ENCODE data around the gene DTX3. TPM values are rescaled to one million over a fixed set of nuclear protein-coding genes. Genes with fewer than 3 reads are reported as not detected.

The DTX3 gene
- total RNA-seq, 4 donors from 2014 or later, result 10.4 to 19.0 (median 12.1) TPM

GRCh38 chr12:57622293-57623245, 17.9 kb downstream of the DTX3 start:
- peaks cover 27% of the 10 kb centered on the region for H3K4me1 ChIP-seq
- no peaks in the 10 kb centered on the region for H3K9me3 ChIP-seq
- no peaks in the 10 kb centered on the region for H3K36me3 ChIP-seq
- no peak overlapping the region for H3K27ac ChIP-seq
- 82% methylated on average over 9 of the region's 9 CpGs for WGBS
- no peak overlapping the region for H3K4me3 ChIP-seq
- peak in 1 of 2 donors; percentile 64 for DNase-seq (ENCODE audit: low spot score in 2 of 2)
- H3K27me3 ChIP-seq, result peaks cover 90% of the 10 kb centered on the region
- TF ChIP-seq CTCF (IDR thresholded peaks at IDR 0.05), result no peak
- no peak for TF ChIP-seq POLR2A (IDR thresholded peaks at IDR 0.05)
- TF ChIP-seq EP300 (IDR thresholded peaks at IDR 0.05), result no peak
- no peak for TF ChIP-seq POLR2AphosphoS5 (IDR thresholded peaks at IDR 0.05)

GRCh38 chr12:57623385-57623784, 18.8 kb downstream of the DTX3 start:
- H3K27me3 ChIP-seq, result peaks cover 95% of the 10 kb centered on the region
- TF ChIP-seq POLR2AphosphoS5 (IDR thresholded peaks at IDR 0.05) (no peak), CTCF (IDR thresholded peaks at IDR 0.05) (no peak)

GRCh38 chr12:57623811-57624390, 19.3 kb downstream of the DTX3 start:
- Histone ChIP-seq H3K27ac (no peak overlapping the region), H3K27me3 (peaks cover 97% of the 10 kb centered on the region), H3K4me1 (peaks cover 33% of the 10 kb centered on the region), H3K9me3 (no peaks in the 10 kb centered on the region), H3K36me3 (no peaks in the 10 kb centered on the region), H3K4me3 (no peak overlapping the region)
- DNase-seq (ENCODE audit: low spot score in 2 of 2), result no peak
- TF ChIP-seq EP300 (IDR thresholded peaks at IDR 0.05) (no peak), POLR2A (IDR thresholded peaks at IDR 0.05) (no peak), CTCF (IDR thresholded peaks at IDR 0.05) (no peak), POLR2AphosphoS5 (IDR thresholded peaks at IDR 0.05) (no peak)
- WGBS, result 66% methylated on average over 5 of the region's 5 CpGs

More at GRCh38 chr12:57623385-57623784, 18.8 kb downstream of the DTX3 start:
- H3K4me3 ChIP-seq, result no peak overlapping the region
- no peaks in the 10 kb centered on the region for H3K9me3 ChIP-seq
- no peak overlapping the region for H3K27ac ChIP-seq
- WGBS, result 84% methylated on average over 2 of the region's 2 CpGs
- H3K36me3 ChIP-seq, result no peaks in the 10 kb centered on the region
- peaks cover 33% of the 10 kb centered on the region for H3K4me1 ChIP-seq
- DNase-seq (ENCODE audit: low spot score in 2 of 2), result no peak

GRCh38 chr12:57624441-57625220, 20.0 kb downstream of the DTX3 start:
- Histone ChIP-seq H3K27ac (no peak overlapping the region), H3K36me3 (no peaks in the 10 kb centered on the region), H3K27me3 (peaks cover 94% of the 10 kb centered on the region), H3K9me3 (no peaks in the 10 kb centered on the region), H3K4me1 (peaks cover 28% of the 10 kb centered on the region), H3K4me3 (no peak overlapping the region)
- TF ChIP-seq POLR2AphosphoS5 (IDR thresholded peaks at IDR 0.05) (no peak), POLR2A (IDR thresholded peaks at IDR 0.05) (no peak), EP300 (IDR thresholded peaks at IDR 0.05) (no peak), CTCF (IDR thresholded peaks at IDR 0.05) (no peak)
- peak in 1 of 2 donors; percentile 37 for DNase-seq (ENCODE audit: low spot score in 2 of 2)
- WGBS, result 85% methylated on average over 6 of the region's 8 CpGs
